C4-2B (cell line): Measurements from ENCODE around the gene TMEM101.

Experiments
- CTCF ChIP-seq: fragments of 450-650 bp; conservative IDR thresholded peaks from 2 replicates; pipeline ENCODE4 v1.5.1; 2017; ENCODE audit warnings: mild to moderate bottlenecking
- ZFX ChIP-seq: fragments of 450-650 bp; IDR thresholded peaks from 2 replicates; pipeline ENCODE4 v1.6.1; 2017

GRCh38 chr17:44049294-44050060, 34.7 kb upstream of the TMEM101 start:
- TF ChIP-seq CTCF: no peak
- TF ChIP-seq ZFX: no peak
